IMR-90 (cell line): ENCODE results near the gene ITGA1. TPM values are rescaled to one million over a fixed set of nuclear protein-coding genes. Genes with fewer than 3 reads are reported as not detected.

ENCODE experiments used
- ATAC-seq: fragments of 200-7000 bp; cut with Tn5 transposase; 2 replicates; pipeline ENCODE4 v1.9.1; 2020; ENCODE audit warnings: low read depth, mild to moderate bottlenecking, moderate library complexity
- BruUV-seq: library from RNA; stranded (reverse); fragments of 400-500 nt; replicated peaks from 2 replicates; lab custom pipeline; 2021; lab: Mats Ljungman, UMichigan
- CTCF ChIA-PET: fragments of 300-600 bp; formaldehyde crosslinking; extraction: SDS; loops from one replicate; lab custom pipeline; 2021; ENCODE audit warnings: antibody characterized with exemption; lab: Yijun Ruan, JAX
- POLR2A ChIA-PET: fragments of 300-600 bp; sonication (Branson Sonifier 250); formaldehyde crosslinking; loops from one replicate; lab custom pipeline; 2022; ENCODE audit warnings: antibody characterized with exemption; ENCODE audit not compliant: unreplicated experiment; lab: Charles Lee
- DNase-seq: peaks from one replicate; pipeline ENCODE4 v3.0.0; 2013
- H2AFZ ChIP-seq: replicated peaks from 2 replicates; pipeline ENCODE3; 2013; ENCODE audit warnings: low read length, mild to moderate bottlenecking; ENCODE audit not compliant: poor library complexity
- H2AK5ac ChIP-seq: 2 replicates; pipeline ENCODE4 v1.6.1; 2013; ENCODE audit warnings: low read depth, low read length, inconsistent platforms
- H2AK9ac ChIP-seq: replicated peaks from 2 replicates; pipeline ENCODE3; 2013; ENCODE audit warnings: mild to moderate bottlenecking, low read depth, low read length, moderate library complexity; ENCODE audit not compliant: poor library complexity
- H2BK120ac ChIP-seq: 2 replicates; pipeline ENCODE4 v1.6.1; 2013; ENCODE audit warnings: low read depth, low read length, inconsistent platforms
- H2BK15ac ChIP-seq: 3 replicates; pipeline ENCODE4 v1.6.1; 2013; ENCODE audit warnings: low read depth, low read length, inconsistent platforms
- H2BK20ac ChIP-seq: 2 replicates; pipeline ENCODE4 v1.6.1; 2013; ENCODE audit warnings: low read depth, mild to moderate bottlenecking, inconsistent platforms, low read length, moderate library complexity
- H2BK5ac ChIP-seq: 2 replicates; pipeline ENCODE4 v1.6.1; 2013; ENCODE audit warnings: mild to moderate bottlenecking, low read depth, low read length, inconsistent platforms; ENCODE audit not compliant: poor library complexity, severe bottlenecking
- H3K14ac ChIP-seq: replicated peaks from 2 replicates; pipeline ENCODE4 v1.6.1; 2013; ENCODE audit warnings: low read depth, low read length, inconsistent platforms
- H3K18ac ChIP-seq: 2 replicates; pipeline ENCODE4 v1.6.1; 2013; ENCODE audit warnings: low read depth, low read length, control low read depth
- H3K23ac ChIP-seq: 2 replicates; pipeline ENCODE4 v1.6.1; 2013; ENCODE audit warnings: low read depth, low read length, inconsistent platforms
- H3K27ac ChIP-seq: 2 replicates; pipeline ENCODE4 v1.5.1; 2013; ENCODE audit warnings: mild to moderate bottlenecking, control low read depth, low read length; ENCODE audit not compliant: insufficient read depth
- H3K27me3 ChIP-seq: 2 replicates; pipeline ENCODE4 v1.6.1; 2013; ENCODE audit warnings: low read length; ENCODE audit not compliant: control insufficient read depth, insufficient read depth
- H3K36me3 ChIP-seq: 2 replicates; pipeline ENCODE4 v1.6.1; 2013; ENCODE audit warnings: low read length, mixed read lengths; ENCODE audit not compliant: control insufficient read depth, insufficient read depth
- H3K4ac ChIP-seq: 2 replicates; pipeline ENCODE4 v1.6.1; 2013; ENCODE audit warnings: low read depth, low read length, inconsistent platforms
- H3K4me1 ChIP-seq: 2 replicates; pipeline ENCODE4 v1.6.1; 2013; ENCODE audit warnings: low read length, mixed read lengths; ENCODE audit not compliant: control insufficient read depth, insufficient read depth
- H3K4me2 ChIP-seq: 2 replicates; pipeline ENCODE4 v1.6.1; 2013; ENCODE audit warnings: low read depth, mild to moderate bottlenecking, control low read depth, low read length, moderate library complexity
- H3K4me3 ChIP-seq: 2 replicates; pipeline ENCODE4 v1.5.1; 2013; ENCODE audit warnings: low read depth, mild to moderate bottlenecking, control low read depth, low read length, moderate library complexity; ENCODE audit not compliant: insufficient read depth
- H3K56ac ChIP-seq: 2 replicates; pipeline ENCODE4 v1.6.1; 2013; ENCODE audit warnings: low read length, inconsistent platforms; ENCODE audit not compliant: insufficient read depth; ENCODE audit errors: extremely low read depth
- H3K79me1 ChIP-seq, 2 experiments: 2 replicates each; pipeline ENCODE4 v1.6.1; 2013; ENCODE audit warnings: low read length in 2 of 2, inconsistent platforms in 1 of 2, low read depth in 1 of 2
- H3K9ac ChIP-seq: 2 replicates; pipeline ENCODE4 v1.6.1; 2013; ENCODE audit warnings: low read depth, low read length, control low read depth
- H3K9me1 ChIP-seq: 2 replicates; pipeline ENCODE4 v1.6.1; 2013; ENCODE audit warnings: low read length, inconsistent platforms; ENCODE audit not compliant: insufficient read depth
- H3K9me3 ChIP-seq: 2 replicates; pipeline ENCODE4 v1.6.1; 2013; ENCODE audit warnings: low read length; ENCODE audit not compliant: control insufficient read depth, insufficient read depth
- H4K20me1 ChIP-seq: 2 replicates; pipeline ENCODE4 v1.6.1; 2013; ENCODE audit warnings: low read length, inconsistent platforms; ENCODE audit not compliant: insufficient read depth
- H4K5ac ChIP-seq: 2 replicates; pipeline ENCODE4 v1.6.1; 2013; ENCODE audit warnings: mild to moderate bottlenecking, low read depth, low read length, control low read depth
- H4K8ac ChIP-seq, 2 experiments: 2 replicates each; pipeline ENCODE4 v1.6.1; 2013; ENCODE audit warnings: low read depth in 2 of 2, low read length in 2 of 2, control low read depth in 1 of 2, inconsistent platforms in 1 of 2
- H4K91ac ChIP-seq: 2 replicates; pipeline ENCODE4 v1.6.1; 2013; ENCODE audit warnings: low read depth, low read length, inconsistent platforms; ENCODE audit not compliant: insufficient read depth
- SMC3 ChIP-seq: fragments of 150-350 bp; IDR thresholded peaks from 2 replicates; pipeline ENCODE4 v1.6.1; 2016; ENCODE audit warnings: low read depth, mild to moderate bottlenecking, antibody characterized with exemption, low read length, moderate library complexity
- WGBS, 2 experiments: methylation state at CpG; one replicate each; pipeline versions ENCODE4 v1.1.5 to v1.1.7; 2013; ENCODE audit warnings: missing lambda C conversion rate in 2 of 2; ENCODE audit not compliant: insufficient read length in 1 of 2; ENCODE audit errors: extremely low coverage in 2 of 2; 5-methylcytosine and 5-hydroxymethylcytosine counted together
- dilution Hi-C: fragments of 300-500 bp; cut with HindIII; formaldehyde crosslinking; loops from one replicate; pipeline ENCODE4 v1.14.3; 2018; ENCODE audit warnings: low sequenced_read_pairs; ENCODE audit not compliant: unreplicated experiment
- in situ Hi-C: fragments of 300-500 bp; cut with MboI; formaldehyde crosslinking; loops from 3 replicates; pipeline ENCODE4 v1.14.3; 2019; ENCODE audit warnings: low sequenced_read_pairs, inconsistent platforms, mixed read lengths
- intact Hi-C: fragments of 100-400 bp; cut with micrococcal nuclease; formaldehyde crosslinking; loops from 2 replicates; pipeline ENCODE4 v1.10.0; 2022
- polyA plus RNA-seq, 3 experiments: library from polyadenylated mRNA; depleted of rRNA; stranded (reverse); fragments of >200 nt; gene quantifications; 2 replicates each; pipeline ENCODE4 v1.2.3, GENCODE V29; 2012; ENCODE audit warnings: low replicate concordance in 1 of 3
- total RNA-seq: library from RNA; depleted of rRNA; stranded (reverse); fragments of >200 nt; gene quantifications from 2 replicates; pipeline ENCODE4 v1.2.3, GENCODE V29; 2012
- TF ChIP-seq, protein P1 (sequence below): fragments of 150-350 bp; IDR thresholded peaks from 2 replicates; pipeline ENCODE4 v1.6.1; 2016; ENCODE audit warnings: low read depth, mild to moderate bottlenecking, low read length, moderate library complexity, borderline replicate concordance

Gene ITGA1
- total and polyA plus RNA-seq, 2 of the 4 experiments (the other 2 are of a cell fraction) = 22.3 to 95.2 TPM

DNA sequence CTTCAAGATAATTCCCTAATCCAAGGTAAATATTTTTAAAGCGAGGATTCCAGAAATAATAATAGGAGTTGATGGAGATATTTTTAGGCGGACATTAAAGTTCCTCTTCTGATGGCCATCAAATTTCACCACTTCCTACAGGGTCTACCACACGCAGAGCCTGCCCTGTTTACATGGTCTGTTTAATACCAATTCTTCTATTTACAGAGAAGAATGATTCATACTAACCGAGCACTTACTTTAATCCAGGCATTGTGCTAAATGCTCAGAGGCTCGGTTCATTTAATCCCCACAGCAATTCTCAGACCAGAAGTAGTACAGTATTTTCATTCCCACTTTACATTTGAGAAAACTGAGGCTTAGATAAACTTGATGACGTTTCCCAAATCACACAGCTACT, 3.0 kb upstream of the ITGA1 start:
- no peak overlapping the region for H3K23ac ChIP-seq
- H3K36me3 ChIP-seq = no peaks in the 10 kb centered on the region
- no peaks in the 10 kb centered on the region for H4K20me1 ChIP-seq
- peak; percentile 23 for DNase-seq
- no peak overlapping the region for H3K4ac ChIP-seq
- no peak overlapping the region for H2AFZ ChIP-seq
- H3K9me3 ChIP-seq = no peaks in the 10 kb centered on the region
- H3K9me1 ChIP-seq = peaks cover 3% of the 10 kb centered on the region; the same call in 1 of the 2 replicates
- no peak overlapping the region for H3K4me3 ChIP-seq
- TF ChIP-seq SMC3 = no peak
- TF ChIP-seq, protein P1, sequence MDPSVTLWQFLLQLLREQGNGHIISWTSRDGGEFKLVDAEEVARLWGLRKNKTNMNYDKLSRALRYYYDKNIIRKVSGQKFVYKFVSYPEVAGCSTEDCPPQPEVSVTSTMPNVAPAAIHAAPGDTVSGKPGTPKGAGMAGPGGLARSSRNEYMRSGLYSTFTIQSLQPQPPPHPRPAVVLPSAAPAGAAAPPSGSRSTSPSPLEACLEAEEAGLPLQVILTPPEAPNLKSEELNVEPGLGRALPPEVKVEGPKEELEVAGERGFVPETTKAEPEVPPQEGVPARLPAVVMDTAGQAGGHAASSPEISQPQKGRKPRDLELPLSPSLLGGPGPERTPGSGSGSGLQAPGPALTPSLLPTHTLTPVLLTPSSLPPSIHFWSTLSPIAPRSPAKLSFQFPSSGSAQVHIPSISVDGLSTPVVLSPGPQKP = no peak
- no peak overlapping the region; the same call in 1 of the 2 replicates for H4K5ac ChIP-seq
- no peak overlapping the region for H3K4me2 ChIP-seq
- peak overlapping the region; percentile 42; the same call in 1 of the 2 replicates for H3K14ac ChIP-seq
- POLR2A ChIA-PET = no interaction called here
- H3K18ac ChIP-seq = no peak overlapping the region
- ATAC-seq = no peak
- peaks cover 6% of the 10 kb centered on the region for H3K4me1 ChIP-seq
- H3K9ac ChIP-seq = no peak overlapping the region
- no peak overlapping the region for H4K91ac ChIP-seq
- no peak overlapping the region for H2BK15ac ChIP-seq
- H2BK120ac ChIP-seq = no peak overlapping the region
- in situ Hi-C loops = no loop called here
- no peak overlapping the region for H3K27ac ChIP-seq
- intact Hi-C loops = loop anchor here (5.0 kb wide), 1 partner anchor 37 kb away; no protein-coding TSS in a partner anchor
- no peaks in the 10 kb centered on the region for H3K27me3 ChIP-seq
- 80% methylated on average over 1 of the region's 6 CpGs; no CpG with 5 or more reads in 1 of the 2 experiments for WGBS, 2 experiments
- no peak overlapping the region for H4K8ac ChIP-seq
- no peak overlapping the region for H2AK9ac ChIP-seq
- 0 out of 2 replicates have a peak overlapping the region, but pooled peaks have one; percentile 26 for H2BK20ac ChIP-seq
- no TSS peak for BruUV-seq
- H3K79me1 ChIP-seq = peaks cover 0 to 9% of the 10 kb centered on the region in 2 experiments; a peak in 2 of 4 replicates
- CTCF ChIA-PET = no interaction called here
- dilution Hi-C loops = no loop called here
- no peak overlapping the region for H3K56ac ChIP-seq
- H2BK5ac ChIP-seq = no peak overlapping the region
- H2AK5ac ChIP-seq = no peak overlapping the region
